Activated CD4-positive, alpha-beta T cell treated with anti-CD3 and anti-CD28 coated beads for 1 hour (primary cell): Measurements from ENCODE around the gene BAIAP3.
"Not testable (repeated sequence)": the region's sequence is repeated elsewhere in the genome, so short reads cannot be mapped to it uniquely, and the experiment has no call there.

Experiments used
- DNase-seq: peaks from one replicate; pipeline ENCODE4 v3.0.0-alpha.2; 2020

Gene BAIAP3

GRCh38 chr16:1333149-1333812 lies at the start of gene BAIAP3:
Gene BAIAP3 (plus strand): TSS chr16:1333645. CDS start chr16:1338550, 4,905 bp downstream.
- DNase-seq, result no peak

DNA sequence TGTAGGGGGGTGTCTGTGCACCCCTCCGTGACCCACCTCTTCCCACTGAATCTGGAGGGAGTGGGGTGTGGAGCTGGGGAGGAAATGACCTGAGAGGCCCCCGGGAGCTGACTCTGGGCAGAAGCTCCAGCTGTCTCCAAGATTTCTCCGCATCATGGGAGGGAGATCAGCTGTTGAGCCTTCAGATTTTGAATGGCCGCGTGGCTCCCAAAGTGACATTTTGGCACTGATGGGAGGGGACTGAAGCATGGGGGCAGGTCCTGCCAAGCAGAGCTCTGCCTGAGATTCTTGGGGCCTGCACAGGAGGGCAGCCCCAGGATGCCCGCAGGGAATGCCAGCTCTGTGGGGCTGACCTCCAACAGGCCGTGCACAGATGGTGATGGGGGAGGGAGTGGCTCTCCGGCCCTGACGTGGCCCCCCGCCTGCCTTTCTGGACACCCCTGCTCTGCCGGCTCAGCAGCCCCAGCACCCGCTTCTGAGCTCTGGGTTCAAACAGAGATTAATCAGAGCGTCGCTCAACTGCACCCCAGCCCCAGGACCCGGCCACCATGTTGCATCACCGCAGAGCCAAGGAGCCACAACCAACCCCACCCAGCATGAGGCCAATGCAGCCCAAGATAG lies 49.3 kb upstream of the BAIAP3 start:
- DNase-seq, result no peak

GRCh38 chr16:1285669-1286512 lies 47.6 kb upstream of the BAIAP3 start:
- DNase-seq, result no peak

DNA sequence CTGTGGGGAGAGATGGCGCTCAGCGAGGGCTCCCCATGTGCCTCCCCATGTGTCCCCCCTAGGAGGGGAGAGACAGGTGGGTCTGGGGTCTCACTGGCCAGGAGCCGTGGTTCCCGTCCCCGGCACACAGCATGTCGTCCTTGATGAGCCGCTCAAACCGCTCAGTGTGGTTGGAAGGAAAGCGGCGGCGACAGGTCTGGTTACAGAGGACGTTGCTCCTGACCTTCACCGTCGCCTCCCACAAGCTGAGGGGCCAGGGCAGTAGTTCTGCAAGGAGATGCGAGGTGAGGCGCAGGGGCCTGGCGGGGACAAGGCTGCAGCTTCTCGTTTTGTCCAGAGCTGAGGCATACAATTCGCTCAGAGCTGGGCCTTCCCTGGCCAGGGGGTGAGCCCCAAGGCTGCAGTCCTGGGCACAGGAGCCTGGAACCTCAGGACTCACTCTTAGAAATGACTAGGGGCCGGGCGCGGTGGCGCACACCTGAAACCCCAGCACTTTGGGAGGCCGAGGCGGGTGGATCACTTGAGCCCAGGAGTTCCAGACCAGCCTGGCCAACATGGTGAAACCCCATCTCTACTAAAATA lies 46.8 kb upstream of the BAIAP3 start:
- no peak for DNase-seq

- DNase-seq, result no peak
Measured at GRCh38 chr16:1287982-1288670, 45.3 kb upstream of the BAIAP3 start.

DNA sequence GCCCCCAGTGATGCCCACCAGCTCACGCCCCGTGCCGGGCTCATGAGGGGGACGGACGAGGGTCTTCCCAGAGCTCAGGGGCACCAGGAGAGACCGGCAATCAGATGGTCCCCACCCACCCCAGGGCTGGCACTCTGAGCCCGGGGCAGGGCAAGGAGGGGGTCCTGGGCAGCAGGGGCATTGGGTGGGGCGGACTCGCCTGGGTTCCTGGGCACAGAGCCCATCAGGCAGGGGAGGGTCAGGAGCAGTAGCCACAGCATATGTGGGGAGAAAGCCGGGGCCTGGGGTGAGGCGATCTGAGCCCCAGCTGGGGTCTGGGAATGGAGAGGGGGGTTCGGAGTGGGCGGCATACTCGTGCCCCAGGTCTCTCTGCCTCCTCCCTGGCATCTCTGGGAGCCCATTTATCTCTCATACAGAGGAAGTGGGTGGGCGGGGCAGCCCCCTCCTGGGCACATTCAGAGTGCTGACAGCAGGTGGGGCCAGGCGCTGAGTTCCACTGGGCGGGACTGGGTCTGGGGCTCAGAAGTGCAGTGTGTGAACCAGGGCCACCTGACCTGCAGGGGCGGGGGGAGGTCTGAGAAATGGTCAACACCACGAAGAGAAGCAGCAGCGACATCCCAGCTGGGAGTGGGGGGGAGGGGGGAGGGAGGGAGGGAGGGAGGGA lies 44.5 kb upstream of the BAIAP3 start:
- DNase-seq, result no peak

- no peak for DNase-seq
Measured at GRCh38 chr16:1289477-1289866, 44.0 kb upstream of the BAIAP3 start.

DNA sequence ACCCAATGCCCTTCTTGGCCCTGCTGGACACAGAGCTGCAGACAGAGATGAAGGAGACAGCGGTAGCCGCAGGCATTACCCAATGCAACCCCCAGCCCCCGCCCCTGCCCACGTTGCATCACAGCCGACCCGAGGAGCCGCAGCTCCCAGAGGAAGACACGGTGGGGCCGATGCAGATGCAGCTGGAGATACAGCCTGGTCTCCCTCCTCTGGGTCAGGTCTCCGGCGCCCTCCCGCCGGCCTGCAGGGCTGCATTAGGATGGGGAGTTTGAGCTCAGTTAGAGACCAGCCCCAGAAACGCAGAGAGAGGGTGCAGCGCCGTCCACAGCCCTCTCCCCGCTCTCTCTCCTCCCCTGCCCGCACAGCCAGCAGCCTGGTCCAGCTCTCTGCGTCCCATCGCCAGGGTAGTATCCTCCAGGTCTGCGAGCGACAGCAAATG lies 43.4 kb upstream of the BAIAP3 start:
- DNase-seq, result no peak

GRCh38 chr16:1290860-1291575 lies 42.4 kb upstream of the BAIAP3 start:
- no peak for DNase-seq

DNA sequence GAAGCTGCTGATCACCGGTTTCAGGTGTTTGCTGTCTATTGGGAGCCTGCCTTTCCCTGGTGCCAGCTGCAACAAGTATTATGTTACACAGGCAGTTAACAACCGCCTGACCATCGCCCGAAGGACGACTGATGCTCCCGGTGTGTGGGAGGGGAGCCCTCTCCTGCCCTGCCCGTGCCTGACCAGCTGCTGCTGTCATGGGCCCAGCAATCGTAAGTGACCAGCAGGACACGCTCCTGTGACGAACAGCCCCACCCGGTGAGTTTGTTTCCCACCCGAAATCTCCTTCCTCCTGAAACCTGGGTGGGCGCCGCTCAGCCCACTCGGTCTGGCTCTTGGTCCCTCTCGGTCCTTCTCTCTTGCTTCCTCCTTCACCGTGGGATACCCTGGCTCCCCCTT lies 41.9 kb upstream of the BAIAP3 start:
- DNase-seq, result no peak

DNA sequence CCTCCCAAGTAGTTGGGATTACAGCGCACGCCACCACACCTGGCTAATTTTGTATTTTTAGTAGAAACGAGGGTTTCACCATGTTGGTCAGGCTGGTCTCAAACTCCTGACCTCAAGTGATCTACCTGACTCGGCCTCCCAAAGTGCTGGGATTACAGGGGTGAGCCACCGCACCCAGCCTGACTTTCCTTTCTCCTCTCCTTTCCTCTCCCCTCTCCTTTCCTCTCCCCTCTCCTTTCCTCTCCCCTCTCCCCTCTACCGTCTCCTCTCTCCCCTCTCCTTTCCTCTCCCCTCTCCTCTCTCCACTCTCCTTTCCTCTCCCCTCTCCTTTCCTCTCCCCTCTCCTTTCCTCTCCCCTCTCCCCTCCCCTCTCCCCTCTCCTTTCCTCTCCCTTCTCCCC lies 41.2 kb upstream of the BAIAP3 start:
- not testable (repeated sequence) for DNase-seq

DNA sequence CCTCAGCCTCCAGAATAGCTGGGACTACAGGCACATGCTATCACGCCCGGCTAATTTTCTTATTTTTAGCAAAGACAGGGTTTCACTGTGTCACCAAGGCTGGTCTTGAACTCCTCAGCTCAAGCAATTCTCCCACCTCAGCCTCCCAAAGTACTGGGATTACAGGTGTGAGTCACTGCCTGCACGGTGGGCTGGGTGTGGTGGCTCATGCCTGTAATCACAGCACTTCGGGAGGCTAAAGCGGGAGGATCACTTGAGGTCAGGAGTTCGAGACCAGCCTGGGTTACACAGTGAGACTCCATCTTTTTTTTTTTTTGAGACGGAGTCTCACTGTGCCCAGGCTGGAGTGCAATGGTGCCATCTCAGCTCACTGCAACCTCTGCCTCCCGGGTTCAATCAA lies 40.6 kb upstream of the BAIAP3 start:
- not testable (repeated sequence) for DNase-seq

- no peak for DNase-seq
Measured at GRCh38 chr16:1293921-1294656, 39.4 kb upstream of the BAIAP3 start.

DNA sequence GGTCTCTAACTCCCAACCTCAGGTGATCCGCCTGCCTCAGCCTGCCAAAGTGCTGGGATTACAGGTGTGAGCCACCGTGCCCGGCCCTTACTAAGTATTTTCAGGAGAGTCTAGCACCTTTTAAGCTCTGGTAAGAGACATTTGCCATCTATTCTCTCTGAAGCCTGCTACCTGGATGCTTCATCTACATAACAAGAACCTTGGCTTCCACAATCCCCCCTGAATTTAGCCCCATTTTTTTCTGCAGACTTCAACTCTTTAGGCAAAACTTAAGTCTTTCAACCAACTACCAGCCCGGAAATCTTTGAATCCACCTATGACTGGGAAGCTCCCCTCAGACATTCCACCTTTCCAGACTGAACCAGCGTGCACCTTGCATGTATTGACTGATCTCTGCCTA lies 38.0 kb upstream of the BAIAP3 start:
- no peak for DNase-seq

- not testable (repeated sequence) for DNase-seq
Measured at GRCh38 chr16:1296688-1297017, 36.8 kb upstream of the BAIAP3 start.

GRCh38 chr16:1297018-1297696 lies 36.3 kb upstream of the BAIAP3 start:
- DNase-seq, result no peak

DNA sequence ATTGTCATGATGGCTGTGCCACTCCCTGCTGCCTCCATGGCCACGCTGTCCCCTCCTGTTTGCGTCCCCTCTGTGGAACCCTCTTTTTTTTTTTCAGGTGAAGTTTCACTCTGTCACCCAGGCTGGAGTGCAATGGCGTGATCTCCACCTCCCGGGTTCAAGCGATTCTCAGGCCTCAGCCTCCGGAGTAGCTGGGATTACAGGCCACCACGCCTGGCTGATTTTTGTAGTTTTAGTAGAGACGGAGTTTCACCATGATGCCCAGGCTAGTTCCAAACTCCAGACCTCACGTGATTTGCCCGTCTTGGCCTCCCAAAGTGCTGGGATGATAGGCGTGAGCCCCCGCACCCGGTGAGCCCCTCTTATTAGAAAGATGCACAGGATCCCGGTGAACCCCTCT lies 35.0 kb upstream of the BAIAP3 start:
- no peak for DNase-seq

DNA sequence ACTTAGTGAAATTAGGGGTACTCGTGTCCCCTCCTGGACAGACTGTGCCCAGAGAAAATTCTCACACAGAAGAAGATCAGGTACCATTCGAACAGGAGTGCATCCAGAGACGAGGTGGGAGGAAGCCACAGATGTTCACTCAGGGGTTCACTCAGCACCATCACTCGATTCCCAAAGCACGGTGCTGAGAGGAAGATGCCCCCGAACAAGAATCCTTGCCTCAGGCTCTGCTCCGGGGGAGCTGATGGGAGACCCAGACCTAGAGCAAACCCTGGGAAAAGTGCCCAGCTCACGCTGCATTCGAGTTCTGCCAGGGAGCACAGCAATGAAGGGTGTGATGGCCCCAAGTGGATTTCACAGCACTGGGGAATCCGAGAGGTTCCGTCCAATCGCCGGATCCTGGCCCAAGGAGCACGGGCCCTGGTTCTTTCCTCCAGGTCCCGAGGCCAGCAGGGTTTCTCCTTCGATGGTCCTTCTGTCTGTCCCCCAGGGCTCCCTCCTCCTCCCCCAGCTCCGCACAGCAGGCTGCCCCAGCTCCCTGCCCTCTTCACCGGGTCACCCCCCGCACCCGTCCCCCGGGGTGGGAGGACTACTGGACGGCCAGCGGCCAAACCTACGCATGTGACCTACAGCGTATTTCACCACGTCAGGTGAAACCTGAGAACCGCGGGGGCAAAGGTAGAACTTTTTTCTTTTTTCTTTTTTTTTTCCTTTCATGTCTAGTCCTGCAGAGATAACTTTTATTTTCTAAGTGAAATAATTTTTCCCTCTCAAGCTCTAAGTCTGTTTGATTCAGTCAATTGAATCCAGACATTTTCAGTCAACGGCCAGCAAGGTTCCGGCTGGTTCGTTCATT lies 34.2 kb upstream of the BAIAP3 start:
- DNase-seq, result no peak

- DNase-seq, result no peak
Measured at GRCh38 chr16:1299868-1300203, 33.6 kb upstream of the BAIAP3 start.
